Adrenal gland (tissue), 5 donors: Measurements from ENCODE around the gene SVIL.

Experiments
- CTCF ChIP-seq, 6 experiments: fragments of 450-650 bp in 4 of 6; fragments of 200-600 bp in 2 of 6; sonication (generic) in 1 of 6; IDR thresholded peaks; 1 replicate in 5 of 6; 2 replicates in 1 of 6; pipeline versions ENCODE4 v1.5.1 to v1.8.0; 2016 to 2021; ENCODE audit warnings: antibody characterized with exemption in 6 of 6, mild to moderate bottlenecking in 2 of 6, moderate library complexity in 1 of 6
- POLR2A ChIP-seq, 2 donors: fragments of 450-650 bp; IDR thresholded peaks; one replicate each; pipeline ENCODE4 v1.6.1; 2017; ENCODE audit warnings: antibody characterized with exemption in 2 of 2, mild to moderate bottlenecking in 2 of 2, moderate library complexity in 1 of 2
- donor health status: DM: no; HTN: no; CAD: no.

GRCh38 chr10:29532256-29532878, 102.4 kb downstream of the SVIL start:
- TF ChIP-seq CTCF (IDR thresholded peaks at IDR 0.05) (no peak), POLR2A (IDR thresholded peaks at IDR 0.05) (no peak)
